Superior temporal gyrus (tissue), 1 donor: ENCODE measurements around the gene CYTIP.
"Not testable (repeated sequence)": the region's sequence is repeated elsewhere in the genome, so short reads cannot be mapped to it uniquely, and the experiment has no call there.

Experiments used
- DNase-seq: peaks from one replicate; pipeline ENCODE4 v3.0.0-alpha.2; 2016; ENCODE audit errors: extremely low spot score

Gene CYTIP

DNA sequence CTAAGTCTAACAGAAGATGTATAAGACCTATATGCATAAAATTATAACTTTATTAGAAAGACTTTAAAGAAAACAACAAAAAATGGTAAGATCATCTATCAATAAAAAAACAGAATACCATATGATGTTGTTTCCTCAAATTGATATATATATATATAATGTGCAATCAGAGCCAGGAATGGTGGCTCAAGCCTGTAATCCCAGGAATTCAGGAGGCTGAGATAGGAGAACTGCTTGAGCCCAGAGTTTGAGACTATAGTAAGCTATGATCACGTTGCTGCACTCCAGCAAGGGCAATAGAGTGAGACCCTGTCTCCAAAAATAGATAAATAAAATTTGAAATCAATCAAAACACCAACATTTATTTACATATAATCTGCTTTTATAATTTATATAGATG lies 19.5 kb downstream of the CYTIP start:
- DNase-seq: no peak

DNA sequence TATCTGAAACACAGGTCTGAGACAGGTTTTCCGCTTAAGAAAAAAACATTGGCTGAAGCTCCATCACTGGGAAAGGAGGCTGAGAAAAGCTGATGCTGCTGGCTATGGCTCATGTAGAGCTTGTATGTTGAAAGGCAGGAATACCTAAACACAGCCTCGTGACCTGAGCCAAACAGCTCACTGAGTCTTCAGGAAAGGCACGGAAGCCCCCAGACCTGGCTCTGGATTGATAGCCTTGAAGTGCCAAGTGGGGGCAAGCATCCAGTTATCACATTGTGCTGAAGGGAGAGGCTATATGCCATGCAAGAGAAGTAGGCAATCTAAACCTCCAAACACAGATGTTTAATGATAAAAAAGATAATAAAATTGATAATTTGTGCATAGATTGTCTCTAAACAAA lies 21.9 kb downstream of the CYTIP start:
- no peak for DNase-seq

DNA sequence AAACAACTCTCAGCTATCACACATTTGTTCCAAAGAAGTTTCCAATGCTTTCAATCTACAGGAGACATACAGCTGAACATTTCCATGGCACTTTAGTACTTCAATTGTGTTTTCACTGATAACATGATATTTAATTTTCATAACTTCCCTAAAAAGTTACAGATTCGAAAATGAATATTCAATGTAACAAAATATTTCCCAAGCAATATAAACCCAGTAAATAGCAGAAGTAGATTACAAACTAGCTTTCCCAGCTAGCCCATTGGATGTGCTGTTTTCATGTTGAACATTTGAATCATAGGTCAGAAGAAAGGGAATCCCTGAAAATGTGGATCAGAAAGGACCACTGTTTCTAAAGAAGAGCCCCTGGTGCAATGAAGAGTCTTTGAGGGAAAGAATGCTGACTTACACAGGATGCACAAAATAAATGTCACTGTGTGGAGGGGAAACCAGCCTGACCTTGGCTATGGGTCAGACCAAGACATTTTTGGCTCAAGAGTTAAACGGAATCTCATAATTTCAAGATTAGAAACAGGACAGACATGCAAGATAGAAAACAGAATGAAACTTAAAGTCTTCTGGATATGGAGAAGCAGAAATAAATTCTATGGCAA lies 22.5 kb downstream of the CYTIP start:
- no peak for DNase-seq

DNA sequence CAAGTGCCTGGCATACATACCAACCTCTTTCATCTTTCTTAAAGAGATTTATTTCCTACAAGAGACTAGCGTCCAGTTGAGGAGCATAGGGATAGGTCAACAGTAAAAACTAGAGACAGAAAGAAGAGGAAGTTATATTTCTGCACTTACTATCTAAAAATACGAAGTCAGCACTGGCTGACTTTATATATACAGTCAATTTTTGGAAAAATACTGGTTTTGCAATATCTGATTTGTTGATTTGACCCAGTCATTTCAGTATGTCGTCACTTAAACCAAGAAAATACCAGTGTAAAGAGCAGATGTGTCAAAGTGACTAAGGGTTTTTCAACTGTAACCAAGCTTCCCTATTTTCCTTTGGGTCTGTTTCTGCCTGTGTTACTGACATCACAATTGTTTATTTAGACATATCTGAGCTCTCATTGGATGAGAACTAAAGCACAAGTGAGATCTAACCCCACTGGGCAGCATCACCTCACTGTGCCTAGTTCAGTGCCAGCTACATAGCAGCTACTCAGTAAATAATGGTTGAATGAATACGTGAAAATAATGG lies 23.0 kb downstream of the CYTIP start:
- DNase-seq: no peak

DNA sequence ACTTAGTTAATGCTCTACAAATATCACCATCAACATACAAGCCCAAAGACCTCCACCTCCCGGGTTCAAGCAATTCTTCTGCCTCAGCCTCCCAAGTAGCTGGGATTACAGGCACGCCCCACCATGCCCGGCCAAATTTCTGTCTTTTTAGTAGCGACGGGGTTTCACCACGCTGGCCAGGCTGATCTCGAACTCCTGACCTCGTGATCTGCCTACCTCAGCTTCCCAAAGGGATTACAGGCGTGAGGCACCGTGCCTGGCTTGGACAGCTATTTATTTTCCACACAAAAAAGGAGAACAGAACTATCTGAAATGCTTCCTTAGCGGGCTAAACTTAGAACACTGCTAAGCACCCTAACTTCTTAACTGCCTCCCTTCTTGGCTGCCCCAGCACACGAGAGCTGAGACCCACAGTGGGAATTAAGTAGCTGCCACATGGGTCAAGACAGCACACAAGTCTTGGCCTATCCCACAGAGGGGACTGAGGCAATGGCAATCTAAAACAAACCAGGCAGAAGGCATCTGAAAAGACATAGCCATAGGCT lies 24.8 kb downstream of the CYTIP start:
- no peak for DNase-seq

DNA sequence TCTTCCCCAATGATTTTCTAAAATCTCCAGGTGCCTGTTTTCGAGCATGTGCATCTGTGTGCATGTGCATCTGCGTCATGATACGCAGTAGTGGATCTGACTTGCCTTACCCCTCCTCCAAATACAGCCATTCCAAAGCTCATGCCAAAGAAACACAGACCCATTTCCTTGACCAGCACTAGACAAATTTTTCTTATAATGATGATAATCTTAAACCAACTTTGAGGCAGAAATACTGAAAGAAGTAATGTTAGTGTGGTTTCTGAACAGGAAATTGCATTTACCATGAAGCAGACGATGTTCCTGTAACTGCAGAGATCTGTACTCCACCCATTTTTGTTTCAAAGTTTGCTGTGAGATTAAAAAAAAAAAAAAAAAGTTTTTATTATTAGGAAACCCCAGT lies 25.6 kb downstream of the CYTIP start:
- DNase-seq: no peak

DNA sequence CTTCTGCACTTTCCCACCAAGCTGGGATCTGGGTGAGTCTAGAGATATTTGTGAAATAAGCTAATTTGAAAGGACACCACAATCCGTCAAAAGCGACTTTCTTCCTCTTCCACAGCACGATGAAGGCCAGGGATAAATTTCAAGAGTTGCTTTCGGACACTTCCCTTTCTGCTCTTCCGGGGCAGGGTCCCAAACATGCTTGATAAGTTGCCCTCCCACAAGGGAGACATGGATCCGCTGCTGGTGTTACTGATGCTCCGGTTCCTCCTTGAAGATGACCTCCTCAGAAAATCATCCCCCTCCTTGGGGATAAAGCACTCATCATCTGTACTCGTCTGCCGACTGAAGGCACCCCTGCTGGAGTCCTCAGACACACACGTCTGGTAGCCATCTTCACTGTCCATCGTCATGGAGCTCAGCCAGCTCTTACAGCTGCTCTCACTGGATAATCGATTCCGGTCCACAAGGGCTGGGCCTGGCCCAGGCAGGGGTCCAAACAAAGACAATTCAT lies 28.2 kb downstream of the CYTIP start:
- no peak for DNase-seq

DNA sequence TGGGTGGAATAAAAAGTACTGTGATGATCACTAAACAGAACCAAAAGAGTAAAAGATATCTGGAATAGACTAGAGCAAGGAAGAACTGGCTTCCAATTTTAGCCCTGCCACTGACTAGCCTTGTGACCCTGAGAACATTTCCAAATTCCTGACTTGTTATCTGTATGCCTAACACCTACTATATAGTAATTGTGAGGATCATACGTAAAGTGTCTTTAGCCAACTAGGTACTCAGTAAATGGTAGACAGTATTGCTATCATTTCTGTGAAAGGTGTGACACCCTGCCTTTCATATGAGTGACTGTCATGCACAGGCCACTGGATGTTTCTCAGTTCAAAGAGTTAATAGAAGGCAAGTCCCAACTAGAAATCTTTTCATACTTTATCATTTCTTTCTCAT lies 29.8 kb downstream of the CYTIP start:
- DNase-seq: no peak

DNA sequence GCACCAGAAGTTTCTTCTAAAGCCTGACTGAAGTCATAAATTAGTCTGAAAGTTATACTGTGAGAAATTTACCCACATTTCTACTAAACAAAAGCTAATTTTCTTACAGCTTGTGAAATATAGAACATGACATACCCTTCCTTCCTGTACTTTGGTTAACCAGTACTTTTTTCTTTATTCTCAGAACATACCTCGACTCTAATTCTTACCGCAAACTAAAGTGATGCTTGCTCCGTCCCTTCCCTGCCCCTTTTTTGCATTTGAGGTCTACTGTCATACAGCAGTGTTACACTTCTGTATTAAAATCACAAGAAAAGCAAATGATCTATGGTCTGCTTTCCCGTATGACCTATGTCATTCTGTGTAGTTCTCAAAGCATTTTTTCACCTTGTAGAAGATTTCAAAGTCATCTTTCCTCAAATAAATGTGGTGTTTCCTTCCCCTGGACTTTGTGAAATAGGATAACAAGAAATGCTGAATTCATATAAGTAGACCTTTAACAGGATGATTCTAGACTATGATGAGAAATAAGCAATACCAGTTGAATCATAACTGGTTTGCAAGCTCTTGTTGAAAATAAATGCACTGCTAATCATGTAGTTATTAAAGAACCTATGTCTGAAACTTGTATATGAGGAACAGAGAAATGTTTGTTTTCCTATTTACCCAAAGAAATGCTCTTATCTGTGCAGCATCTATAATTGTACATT lies 30.4 kb downstream of the CYTIP start:
- no peak for DNase-seq

DNA sequence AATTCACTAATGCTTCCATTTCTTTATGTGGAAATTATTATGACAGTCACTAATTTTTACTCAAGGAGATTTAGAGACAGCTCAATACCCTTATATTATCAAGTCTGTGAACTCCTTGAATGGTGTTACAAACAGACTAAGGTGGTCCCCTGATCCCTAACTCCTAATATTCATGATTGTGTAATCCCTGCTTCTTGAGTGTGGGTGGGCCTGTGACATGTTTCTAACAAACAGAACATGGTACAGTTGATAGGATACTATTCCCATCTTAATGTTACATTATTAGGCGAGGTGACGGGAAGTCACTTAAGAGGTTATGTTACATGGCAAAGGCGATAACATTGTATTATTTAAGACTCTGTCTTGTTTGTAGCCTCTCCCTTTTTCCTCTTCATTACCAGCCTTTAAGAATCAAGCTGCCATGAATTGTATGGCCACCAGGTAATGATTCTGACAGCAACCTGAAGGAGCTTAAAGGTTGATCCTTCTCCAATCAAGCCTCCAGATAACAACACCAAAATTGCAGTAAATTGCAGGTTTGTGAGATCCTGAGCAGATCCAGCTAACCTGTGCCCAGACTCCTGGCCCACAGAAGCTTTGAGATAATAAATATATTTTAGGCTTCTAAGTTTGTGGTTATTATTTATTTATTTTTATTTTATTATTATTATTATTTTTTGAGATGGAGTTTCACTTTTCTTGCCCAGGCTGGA lies 32.1 kb downstream of the CYTIP start:
- DNase-seq: no peak

DNA sequence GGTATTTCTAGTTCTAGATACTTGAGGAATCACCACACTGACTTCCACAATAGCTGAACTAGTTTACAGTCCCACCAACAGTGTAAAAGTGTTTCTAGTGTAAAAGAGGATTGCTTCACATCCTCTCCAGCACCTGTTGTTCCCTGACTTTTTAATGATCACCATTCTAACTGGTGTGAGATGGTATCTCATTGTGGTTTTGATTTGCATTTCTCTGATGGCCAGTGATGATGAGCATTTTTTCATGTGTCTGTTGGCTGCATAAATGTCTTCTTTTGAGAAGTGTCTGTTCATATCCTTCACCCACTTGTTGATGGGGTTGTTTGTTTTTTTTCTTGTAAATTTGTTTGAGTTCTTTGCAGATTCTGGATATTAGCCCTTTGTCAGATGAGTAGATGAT lies 38.5 kb downstream of the CYTIP start:
- not testable (repeated sequence) for DNase-seq

DNA sequence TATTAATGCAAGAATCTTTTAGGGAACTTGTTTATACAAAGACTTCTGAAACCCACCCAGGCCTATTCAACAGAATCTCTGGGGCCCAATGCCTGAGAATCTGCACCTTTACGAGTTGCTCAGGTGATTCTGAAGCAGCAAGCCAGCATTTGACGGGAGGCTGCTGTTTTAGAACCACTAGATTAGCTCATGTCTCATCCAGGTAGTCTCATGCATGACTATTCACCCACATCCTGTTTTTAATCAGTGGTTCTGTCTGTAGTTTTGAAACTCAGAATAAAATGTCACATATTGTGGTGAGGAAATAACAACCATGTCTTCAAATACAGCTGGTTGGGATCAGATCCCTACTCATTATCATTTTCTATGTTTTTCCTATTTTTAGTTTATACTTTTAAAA lies 39.5 kb downstream of the CYTIP start:
- DNase-seq: no peak

DNA sequence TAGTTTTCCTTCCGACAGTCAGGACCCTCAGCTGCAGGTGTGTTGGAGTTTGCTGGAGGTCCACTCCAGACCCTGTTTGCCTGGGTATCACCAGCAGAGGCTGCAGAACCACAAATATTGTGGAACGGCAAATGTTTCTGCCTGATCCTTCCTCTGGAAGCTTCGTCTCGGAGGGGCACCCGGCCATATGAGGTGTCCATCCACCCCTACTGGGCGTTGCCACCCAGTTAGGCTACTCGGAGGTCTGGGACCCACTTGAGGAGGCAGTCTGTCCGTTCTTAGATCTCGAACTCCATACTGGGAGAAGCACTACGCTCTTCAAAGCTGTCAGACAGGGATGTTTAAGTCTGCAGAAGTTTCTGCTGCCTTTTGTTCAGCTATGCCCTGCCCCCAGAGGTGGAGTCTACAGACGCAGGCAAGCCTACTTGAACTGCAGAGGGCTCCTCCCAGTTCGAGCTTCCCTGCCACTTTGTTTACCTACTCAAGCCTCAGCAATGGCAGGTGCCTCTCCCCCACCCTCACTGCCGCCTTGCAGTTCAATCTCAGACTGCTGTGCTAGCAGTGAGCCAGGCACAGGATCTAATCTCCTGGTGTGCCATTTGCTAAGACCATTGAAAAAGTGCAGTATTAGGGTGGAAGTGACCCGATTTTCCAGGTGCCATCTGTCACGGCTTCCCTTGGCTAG lies 40.9 kb downstream of the CYTIP start:
- DNase-seq: not testable (repeated sequence)

DNA sequence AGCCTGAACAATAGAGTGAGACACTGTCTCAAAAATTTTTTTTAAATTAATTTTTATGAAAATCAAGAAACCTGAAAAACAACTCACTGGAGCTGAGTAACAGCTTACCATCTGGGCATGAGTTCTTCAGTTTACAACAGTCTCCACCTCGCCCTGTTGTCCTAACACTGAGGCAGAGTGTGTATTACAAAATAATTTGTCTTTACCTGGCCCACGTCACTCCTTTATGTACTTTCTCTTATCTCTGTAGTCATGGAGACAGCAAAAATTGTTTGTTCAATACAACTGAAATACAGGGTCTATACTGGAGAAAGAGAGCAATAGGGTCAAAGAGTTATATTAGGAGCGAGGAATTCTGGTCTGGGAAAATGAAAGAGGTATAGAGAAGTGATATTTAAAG lies 48.1 kb downstream of the CYTIP start:
- DNase-seq: no peak

DNA sequence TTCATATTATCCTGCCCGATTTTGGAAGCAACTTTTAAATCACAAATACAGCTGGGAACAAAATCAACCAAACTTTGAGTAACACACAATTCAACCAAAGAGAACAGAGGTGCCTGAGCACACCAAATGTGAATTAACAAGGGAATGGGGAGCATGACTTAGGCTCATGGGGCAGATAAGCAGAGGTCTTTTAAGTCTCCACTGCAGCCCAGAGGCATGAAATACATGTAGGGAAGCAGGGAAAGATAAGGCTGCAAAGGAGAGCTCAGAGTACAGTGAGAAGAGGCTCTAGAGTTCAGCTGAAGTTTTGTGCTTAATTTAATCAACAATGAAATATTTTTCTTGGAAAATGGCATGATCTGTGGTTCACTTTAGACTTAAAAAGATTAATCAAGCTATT lies 49.0 kb downstream of the CYTIP start:
- DNase-seq: no peak

DNA sequence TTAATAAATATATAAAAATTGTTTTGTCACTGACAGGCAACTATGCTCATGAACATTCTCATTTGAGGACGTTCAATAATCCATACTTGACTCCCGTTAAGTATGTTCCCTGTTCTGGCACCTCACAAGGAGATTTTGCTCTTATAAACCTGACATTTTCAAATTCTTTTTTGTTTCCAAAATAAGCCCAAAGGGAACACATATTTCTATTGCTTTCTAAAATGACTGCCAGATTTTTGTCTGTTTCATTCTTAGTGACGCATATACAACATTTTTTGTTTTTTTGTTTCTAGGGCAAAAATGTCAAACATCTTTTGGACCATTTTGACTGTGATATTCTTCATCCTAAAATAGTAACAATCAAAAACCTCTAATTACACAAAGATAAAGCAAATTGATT lies 50.5 kb downstream of the CYTIP start:
- DNase-seq: no peak

DNA sequence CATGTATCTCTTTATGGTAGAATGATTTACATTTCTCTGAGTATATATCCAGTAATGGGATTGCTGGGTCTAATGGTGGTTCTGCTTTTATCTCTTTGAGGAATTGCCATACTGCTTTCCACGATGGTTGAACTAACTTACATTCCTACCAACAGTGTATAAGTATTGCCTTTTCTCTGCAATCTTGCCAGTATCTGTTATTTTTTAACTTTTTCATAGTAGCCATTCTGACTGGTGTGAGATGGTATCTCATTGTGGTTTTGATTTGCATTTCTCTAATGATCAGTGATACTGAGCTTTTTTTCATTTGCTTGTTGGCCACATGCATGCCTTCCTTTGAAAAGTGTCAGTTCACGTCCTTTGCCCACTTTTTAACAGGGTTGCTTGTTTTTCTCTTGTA lies 55.1 kb downstream of the CYTIP start:
- DNase-seq: no peak

DNA sequence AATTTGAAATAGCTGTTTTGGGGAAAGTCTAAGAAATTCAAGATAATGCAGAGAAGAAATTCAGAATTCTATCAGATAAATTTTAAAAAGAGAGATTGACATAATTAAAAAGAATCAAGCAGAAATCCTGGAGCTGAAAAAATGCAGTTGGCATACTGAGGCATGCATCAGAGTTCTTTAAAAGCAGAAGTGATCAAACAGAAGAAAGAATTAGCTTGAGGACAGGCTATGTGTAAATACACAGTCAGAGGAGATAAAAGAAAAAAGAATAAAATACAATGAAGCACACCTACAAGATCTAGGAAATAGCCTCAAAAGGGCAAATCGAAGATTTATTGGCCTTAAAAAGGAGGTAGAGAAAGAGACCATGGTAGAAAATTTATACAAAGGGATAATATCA lies 57.1 kb downstream of the CYTIP start:
- DNase-seq: no peak

DNA sequence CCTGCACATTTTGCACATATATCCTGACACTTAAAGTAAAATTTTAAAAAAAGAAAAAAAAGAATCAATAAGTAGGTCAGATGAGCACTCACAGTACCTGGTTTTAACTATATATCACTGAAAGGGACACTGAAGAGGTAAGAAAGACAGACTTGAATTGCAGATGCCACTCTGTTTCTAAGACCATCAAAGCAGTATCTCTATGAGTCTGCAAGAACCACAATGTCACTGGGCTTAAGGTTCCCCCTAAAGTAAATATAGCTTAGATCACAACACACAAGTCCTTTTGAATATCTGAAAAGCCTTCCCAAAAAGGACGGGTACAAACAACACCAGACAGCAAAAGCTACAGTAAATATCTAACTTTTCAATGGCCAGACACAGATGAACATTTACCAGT lies 57.6 kb downstream of the CYTIP start:
- no peak for DNase-seq

DNA sequence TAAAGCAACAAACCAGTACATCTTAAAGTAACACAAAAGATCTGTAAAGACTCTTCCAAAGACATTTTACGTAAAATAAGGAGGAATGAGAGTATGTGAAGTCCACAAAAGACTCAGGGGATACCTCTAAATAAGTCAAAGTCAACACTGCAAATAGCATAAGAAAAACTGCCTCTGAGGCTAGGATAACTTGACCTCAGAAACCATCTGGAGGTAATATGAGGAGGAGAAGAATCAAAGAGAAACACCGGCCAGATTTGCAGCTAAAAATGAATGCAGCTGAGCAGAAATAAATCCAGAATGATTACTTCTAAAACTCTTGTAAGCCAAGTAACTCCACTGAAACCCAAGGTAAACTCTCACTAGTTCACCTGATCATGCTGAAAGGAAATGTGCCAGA lies 66.0 kb downstream of the CYTIP start:
- no peak for DNase-seq

DNA sequence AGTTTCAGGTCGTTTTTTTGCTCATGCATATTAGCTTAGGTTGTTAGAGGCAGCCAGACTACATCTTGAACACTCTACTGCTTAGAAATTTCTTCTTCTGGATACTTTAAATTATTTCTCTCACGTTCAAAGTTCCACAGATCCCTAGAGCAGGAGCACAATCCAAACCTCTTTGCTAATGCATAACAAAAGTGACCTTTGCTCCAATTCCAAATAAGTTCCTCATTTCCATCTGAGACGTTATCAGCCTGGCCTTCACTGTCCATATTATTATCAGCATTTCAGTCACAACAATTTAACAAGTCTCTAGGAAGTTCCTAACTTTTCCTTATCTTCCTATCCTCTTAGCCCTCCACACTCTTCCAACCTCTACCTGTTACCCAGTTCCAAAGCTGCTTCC lies 67.8 kb downstream of the CYTIP start:
- DNase-seq: no peak

DNA sequence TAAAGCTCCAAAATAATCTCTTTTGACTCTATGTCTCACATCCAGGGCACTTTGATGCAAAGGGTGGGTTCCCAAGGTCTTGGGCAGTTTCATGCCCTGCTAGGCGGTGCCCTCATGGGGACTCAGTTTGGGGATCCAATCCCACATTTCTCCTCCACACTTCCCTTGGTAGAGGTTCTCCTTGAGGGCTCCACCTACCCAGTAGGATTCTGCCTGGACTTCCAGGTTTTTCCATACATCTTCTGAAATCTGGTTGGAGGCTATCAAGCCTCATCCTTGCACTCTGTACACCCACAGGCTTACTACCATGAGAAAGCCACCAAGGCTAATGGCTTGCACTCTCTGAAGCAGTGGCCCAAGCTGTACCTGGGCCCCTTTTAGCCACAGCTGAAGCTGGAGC lies 68.5 kb downstream of the CYTIP start:
- no peak for DNase-seq
